ENCODE results near the gene NAPSA. TPM values are rescaled to one million over a fixed set of nuclear protein-coding genes. Genes with fewer than 3 reads are reported as not detected.
A peak's percentile ranks its signal among the peaks of the same experiment; 100 is the strongest.

The NAPSA gene
- polyA plus RNA-seq, 3 donors, result 0.28 to 2.1 (median 1.4) TPM

GRCh38 chr19:50387176-50387867 lies 21.9 kb upstream of the NAPSA start:
- 57 to 85% (median 67%) methylated on average over 19 to 21 of the region's 21 CpGs for WGBS, 3 donors
- H3K27ac ChIP-seq (ENCODE audit: low read depth, low read length), result no peak overlapping the region

- H3K27ac ChIP-seq (ENCODE audit: low read depth, low read length), result no peak overlapping the region
- WGBS, 3 donors, result 11 to 15% (median 14%) methylated on average over 26 of the region's 26 CpGs
Measured at GRCh38 chr19:50384685-50385535, 19.5 kb upstream of the NAPSA start.

DNA sequence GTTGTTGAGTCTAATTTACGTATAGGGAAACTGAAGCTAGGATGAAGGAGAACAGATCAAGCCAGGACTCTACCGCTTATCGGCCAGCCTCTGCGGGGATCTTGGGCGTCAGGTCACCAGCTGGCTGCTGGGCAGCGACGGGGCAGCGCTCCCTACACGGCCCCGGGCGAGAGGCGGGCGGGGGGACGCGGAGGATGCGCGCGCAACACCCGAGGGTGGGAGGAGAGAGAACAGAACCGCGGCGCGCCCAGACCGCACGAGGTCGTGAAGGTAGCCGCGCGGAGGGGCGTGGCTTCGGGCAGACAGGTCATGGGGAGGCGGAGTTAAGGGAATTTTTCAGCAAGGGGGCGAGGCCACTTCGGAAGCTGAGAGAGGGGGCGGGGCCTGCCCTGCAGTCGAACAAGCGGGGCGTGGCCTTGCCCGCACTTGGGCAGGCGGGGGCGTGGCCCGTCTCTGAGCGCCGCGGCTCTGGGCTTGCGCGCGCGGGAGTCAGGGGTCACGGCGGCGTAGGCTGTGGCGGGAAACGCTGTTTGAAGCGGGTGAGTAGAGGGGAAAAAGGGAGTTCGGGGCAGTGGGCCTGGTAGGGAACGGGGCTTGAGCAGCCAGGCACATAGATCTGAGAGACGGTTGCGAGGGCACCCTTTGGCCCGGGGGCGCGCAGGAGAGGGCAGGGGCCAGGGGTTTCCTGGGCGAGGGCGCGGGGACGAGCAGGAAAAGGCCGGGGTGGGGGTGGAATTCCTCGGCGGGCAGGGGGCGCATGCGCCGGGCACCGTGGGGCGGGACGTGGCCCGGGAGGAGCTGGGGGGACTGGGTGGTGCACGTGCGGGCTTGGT lies 18.6 kb upstream of the NAPSA start, which contains the start of gene POLD1:
TSS of gene POLD1 (plus strand) at position 496 of the 833 bp plus-strand sequence. CDS start 14,505 bp downstream, outside the sequence.
- H3K27ac ChIP-seq (ENCODE audit: low read depth, low read length), result no peak within 1 kb of the TSS
- whole genome bisulfite sequencing, 3 donors, result 0 to 1% (median 0%) methylated on average over 77 to 78 of the region's 78 CpGs

DNA sequence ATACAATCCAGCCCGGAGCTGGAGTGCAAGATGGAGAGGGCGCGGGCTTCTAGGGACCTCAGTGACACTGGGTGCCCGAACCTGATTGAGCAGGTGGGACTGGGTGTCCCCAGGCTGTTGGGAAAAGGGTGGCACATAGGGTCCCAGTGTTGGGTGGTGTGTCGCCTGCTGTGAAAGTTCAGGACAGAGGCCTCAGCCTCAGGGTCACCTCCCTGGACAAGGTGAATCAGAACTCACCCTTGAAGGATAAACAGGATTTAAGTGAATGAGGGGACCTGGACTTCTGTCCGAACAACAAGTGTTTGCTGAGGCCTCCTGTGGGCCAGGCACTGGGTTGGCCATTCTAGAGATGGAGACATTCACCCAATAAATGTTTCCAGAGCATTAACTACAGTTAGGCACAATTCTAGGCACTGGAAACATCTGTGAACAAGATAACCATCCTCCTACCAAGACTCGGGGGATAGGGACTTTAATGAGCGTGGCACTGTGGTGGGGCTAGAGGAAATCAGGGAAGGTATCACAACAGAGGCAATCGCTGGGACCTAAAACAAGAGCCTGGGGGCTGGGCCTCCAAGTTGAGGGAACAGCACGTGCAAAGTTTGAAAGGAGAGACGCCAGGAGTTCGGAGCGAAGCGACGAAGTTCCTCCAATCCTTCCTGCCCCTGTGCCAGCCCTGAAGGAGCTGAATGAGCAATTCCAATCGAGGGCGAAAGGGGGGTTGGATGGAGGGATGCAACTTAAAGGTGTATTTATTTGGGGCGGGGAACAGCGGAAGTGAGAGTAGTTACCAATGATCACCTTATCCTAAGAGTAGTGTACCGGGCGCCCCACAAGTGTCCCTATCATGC lies 17.8 kb upstream of the NAPSA start:
- 44 to 55% (median 55%) methylated on average over 21 of the region's 21 CpGs for WGBS, 3 donors

GRCh38 chr19:50381881-50382729 lies 16.7 kb upstream of the NAPSA start:
- H3K27ac ChIP-seq (ENCODE audit: low read depth, low read length), result no peak overlapping the region

More for the DNA sequence above, 17.8 kb upstream of the NAPSA start:
- no peak overlapping the region for H3K27ac ChIP-seq (ENCODE audit: low read depth, low read length)

GRCh38 chr19:50380751-50381151 lies 15.3 kb upstream of the NAPSA start:
- 73 to 86% (median 76%) methylated on average over 8 of the region's 8 CpGs for WGBS, 3 donors
- H3K27ac ChIP-seq (ENCODE audit: low read depth, low read length), result no peak overlapping the region

More at GRCh38 chr19:50381881-50382729, 16.7 kb upstream of the NAPSA start:
- WGBS, 3 donors, result 90 to 93% (median 91%) methylated on average over 58 of the region's 58 CpGs

- WGBS, 3 donors, result 71 to 85% (median 73%) methylated on average over 11 of the region's 11 CpGs
- no peak overlapping the region for H3K27ac ChIP-seq (ENCODE audit: low read depth, low read length)
Measured at GRCh38 chr19:50380137-50380536, 14.7 kb upstream of the NAPSA start.

DNA sequence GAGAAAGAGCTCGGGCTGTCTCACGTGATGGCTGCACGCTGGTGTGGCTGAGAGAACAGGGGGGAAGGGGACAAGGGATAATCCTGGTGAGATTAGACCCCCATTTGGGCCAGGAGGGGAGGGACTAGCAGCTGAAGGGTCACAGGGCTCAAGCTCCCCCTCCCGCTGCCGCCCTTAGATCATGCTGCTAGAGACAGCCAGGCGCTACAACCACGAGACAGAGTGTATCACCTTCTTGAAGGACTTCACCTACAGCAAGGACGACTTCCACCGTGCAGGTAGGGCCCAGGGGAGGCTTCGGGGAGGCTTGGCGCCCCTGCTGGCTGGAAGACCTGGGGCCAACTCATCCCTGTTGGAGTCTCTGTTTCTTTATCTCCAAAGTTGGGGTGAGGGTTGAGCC lies 14.2 kb upstream of the NAPSA start:
- H3K27ac ChIP-seq (ENCODE audit: low read depth, low read length), result no peak overlapping the region
- WGBS, 3 donors, result 92 to 97% (median 95%) methylated on average over 11 of the region's 11 CpGs

- WGBS, 3 donors, result 91 to 95% (median 92%) methylated on average over 10 of the region's 10 CpGs
- H3K27ac ChIP-seq (ENCODE audit: low read depth, low read length), result no peak overlapping the region
Measured at GRCh38 chr19:50378863-50379236, 13.4 kb upstream of the NAPSA start.

- WGBS, 3 donors, result 92 to 93% (median 93%) methylated on average over 36 of the region's 36 CpGs
- H3K27ac ChIP-seq (ENCODE audit: low read depth, low read length), result no peak overlapping the region
Measured at GRCh38 chr19:50378169-50378862, 12.9 kb upstream of the NAPSA start.

DNA sequence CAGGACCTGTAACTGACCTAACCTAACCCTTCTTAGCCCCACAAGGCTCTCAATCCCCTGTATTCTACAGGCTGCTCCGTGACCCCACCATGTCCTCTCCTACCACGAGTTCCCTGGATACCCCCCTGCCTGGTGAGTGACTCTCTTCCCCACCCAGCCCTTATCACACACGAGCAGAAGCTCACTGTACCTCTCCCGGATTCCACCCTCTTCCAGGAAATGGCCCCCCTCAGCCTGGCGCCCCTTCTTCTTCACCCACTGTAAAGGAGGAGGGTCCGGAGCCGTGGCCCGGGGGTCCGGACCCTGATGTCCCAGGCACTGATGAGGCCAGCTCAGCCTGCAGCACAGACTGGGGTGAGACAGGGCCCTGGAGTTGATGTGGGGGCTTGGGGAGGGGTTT lies 12.1 kb upstream of the NAPSA start:
- no peak overlapping the region for H3K27ac ChIP-seq (ENCODE audit: low read depth, low read length)
- 72 to 78% (median 74%) methylated on average over 9 of the region's 9 CpGs for WGBS, 3 donors

- 42 to 60% (median 56%) methylated on average over 7 of the region's 7 CpGs for WGBS, 3 donors
- H3K27ac ChIP-seq (ENCODE audit: low read depth, low read length), result no peak overlapping the region
Measured at GRCh38 chr19:50377051-50377461, 11.6 kb upstream of the NAPSA start.

DNA sequence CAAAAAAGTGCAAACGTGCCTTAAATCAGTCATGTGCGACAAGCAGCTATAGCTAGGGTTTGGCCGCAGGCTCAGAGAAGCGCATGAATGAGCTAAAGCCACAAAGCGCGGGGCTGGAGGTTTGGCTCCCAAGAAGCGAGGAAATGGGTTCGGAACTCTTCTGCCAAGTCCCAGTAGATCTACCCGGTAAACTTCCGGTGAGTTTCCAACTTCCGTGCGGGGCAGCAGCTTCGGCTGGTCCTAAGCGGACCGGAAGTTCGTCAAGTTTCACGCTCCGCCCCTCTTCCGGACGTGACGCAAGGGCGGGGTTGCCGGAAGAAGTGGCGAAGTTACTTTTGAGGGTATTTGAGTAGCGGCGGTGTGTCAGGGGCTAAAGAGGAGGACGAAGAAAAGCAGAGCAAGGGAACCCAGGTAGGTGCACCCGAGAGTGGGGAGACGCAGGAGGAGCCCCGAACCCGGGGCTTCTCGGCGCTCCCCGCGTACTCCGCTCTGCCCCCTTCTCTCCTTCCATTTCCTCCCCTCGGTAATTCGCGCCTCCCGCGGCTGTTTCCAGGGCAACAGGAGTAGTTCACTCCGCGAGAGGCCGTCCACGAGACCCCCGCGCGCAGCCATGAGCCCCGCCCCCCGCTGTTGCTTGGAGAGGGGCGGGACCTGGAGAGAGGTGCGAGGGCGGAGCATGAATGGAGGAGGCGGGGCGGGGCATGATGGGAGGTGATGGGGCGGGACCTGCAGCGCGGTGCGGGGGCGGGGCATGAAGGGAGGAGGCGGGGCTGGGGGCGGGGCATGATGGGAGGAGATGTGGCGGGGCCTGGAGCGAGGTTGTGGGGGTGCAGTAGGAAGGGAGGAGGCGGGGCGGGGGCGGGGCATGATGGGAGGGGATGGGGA lies 11.0 kb upstream of the NAPSA start, which contains the start of gene NR1H2:
TSS of gene NR1H2 (plus strand) at position 292 of the 885 bp plus-strand sequence. CDS start 1,149 bp downstream, outside the sequence.
- H3K27ac ChIP-seq (ENCODE audit: low read depth, low read length), result peak within 1 kb of the TSS; percentile 71
- WGBS, 3 donors, result 1 to 2% (median 2%) methylated on average over 54 to 67 of the region's 67 CpGs

- no peak overlapping the region for H3K27ac ChIP-seq (ENCODE audit: low read depth, low read length)
- WGBS, 3 donors, result 73 to 86% (median 73%) methylated on average over 10 of the region's 10 CpGs
Measured at GRCh38 chr19:50371914-50372475, 6.6 kb upstream of the NAPSA start.

All from adipose tissue (tissue), 3 donors.